HG03469 (cell line): ENCODE results near the gene ARID1A.

Source experiments
- ATAC-seq: cut with Tn5 transposase; IDR thresholded peaks from one replicate; pipeline ENCODE4 v1.9.1; 2021; ENCODE audit warnings: mild to moderate bottlenecking, moderate library complexity, moderate number of reproducible peaks; ENCODE audit not compliant: unreplicated experiment

ARID1A gene

DNA sequence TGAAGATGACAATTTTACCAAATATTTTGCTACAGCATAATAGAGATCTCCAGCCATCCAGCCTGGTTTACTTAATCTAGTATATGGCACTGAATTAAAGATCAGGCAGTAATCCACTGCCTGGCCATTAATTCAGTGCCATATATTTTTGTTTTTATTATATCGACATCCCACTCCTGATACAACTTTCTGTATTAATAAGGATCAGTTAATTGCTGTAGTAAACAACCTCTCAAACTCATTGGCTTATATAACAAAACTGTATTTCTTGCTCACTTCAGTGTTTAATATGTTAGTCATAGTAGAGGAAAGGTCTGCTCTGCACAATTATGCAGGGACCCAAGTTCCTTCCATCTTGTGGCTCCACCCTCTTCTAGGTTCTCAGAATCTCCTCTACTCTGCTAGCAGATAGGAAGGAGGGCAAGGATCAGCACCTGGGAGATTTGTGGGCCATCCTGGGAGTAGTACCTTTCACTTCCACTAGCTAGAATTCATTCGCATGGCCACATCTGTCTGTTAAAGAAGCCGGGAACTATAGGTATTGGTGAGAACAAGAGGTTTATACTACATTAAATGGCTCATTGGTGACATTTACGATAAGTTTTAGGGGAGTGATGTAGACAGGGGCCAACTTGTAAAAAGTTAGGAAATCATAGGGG lies 127.1 kb downstream of the ARID1A start:
- no peak for ATAC-seq

- no peak for ATAC-seq
These were observed 128.9 kb downstream of the ARID1A start for GRCh38 chr1:26824731-26825130.

GRCh38 chr1:26826261-26827105 lies 130.7 kb downstream of the ARID1A start, which contains the start of gene ZDHHC18:
TSS of gene ZDHHC18 (plus strand) at chr1:26826688. CDS start at chr1:26826805, 117 bp downstream.
- peak; percentile 60 for ATAC-seq

DNA sequence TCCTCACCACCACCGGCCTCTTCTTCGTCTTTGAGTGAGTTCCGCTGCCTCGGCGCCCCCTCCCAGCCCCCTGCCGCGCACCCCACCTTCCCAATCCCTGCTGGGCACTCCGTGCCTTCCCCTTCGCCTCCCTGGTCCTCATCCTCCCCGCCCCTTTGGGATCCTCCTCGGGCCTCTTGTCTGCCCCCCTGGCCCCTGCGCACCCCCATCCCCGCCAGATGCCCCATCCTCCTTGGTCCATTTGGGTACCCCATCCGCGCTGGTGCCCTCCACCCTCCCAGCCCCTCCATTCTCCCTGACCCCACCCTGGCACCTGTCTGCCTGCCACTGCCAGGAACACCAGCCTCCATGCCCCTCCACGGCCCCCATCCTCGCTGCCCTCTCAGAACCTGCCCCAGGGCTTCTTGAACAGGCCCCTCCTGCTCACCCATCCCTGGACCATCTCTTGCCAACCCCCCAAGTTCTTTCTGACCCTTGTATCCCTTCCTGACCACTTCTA lies 131.3 kb downstream of the ARID1A start:
- ATAC-seq, result no peak

GRCh38 chr1:26827663-26828062 lies 131.8 kb downstream of the ARID1A start:
- ATAC-seq, result no peak

DNA sequence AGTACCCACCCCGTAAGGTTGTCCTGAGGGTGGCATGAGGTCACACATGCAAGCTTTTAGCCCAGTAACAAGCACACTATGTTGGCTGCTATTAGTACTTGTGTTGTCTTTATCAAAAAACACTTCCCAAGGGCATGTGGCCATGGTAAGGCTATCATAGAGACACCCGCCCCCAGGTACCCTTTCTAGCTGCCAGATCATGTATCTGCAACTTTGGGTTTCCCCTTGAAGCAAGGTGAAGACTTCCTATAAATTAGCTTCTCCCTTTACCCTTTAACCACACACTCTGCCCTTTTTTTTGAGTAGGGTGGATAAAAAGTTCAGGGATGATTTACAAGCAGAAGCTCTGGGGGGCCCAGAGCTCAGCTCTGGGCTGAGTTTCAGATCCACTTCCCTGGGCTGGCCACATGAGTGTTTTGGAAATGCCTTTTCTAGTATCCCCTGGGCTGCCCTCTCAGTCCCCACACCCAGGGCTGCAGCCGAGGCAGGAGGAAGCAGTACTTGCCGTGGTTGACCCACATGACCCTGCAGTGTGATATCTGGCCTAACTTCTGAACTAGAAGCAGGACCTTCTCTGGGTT lies 132.7 kb downstream of the ARID1A start:
- ATAC-seq, result no peak

GRCh38 chr1:26829184-26829911 lies 133.5 kb downstream of the ARID1A start:
- no peak for ATAC-seq

- ATAC-seq, result no peak
These were observed 135.2 kb downstream of the ARID1A start for GRCh38 chr1:26831059-26831458.
